B cell (primary cell): ENCODE measurements around the gene BPIFB6. TPM values are rescaled to one million over a fixed set of nuclear protein-coding genes. Genes with fewer than 3 reads are reported as not detected.

Experiments used
- ATAC-seq: fragments of 200-7000 bp; cut with Tn5 transposase; one replicate; pipeline ENCODE4 v1.10.0; 2021; ENCODE audit warnings: low read depth, mild to moderate bottlenecking, moderate number of reproducible peaks, moderate library complexity
- CTCF ChIA-PET: fragments of 350-600 bp; sonication (Branson Sonifier 250); formaldehyde crosslinking; loops from one replicate; lab custom pipeline; 2021; ENCODE audit warnings: antibody characterized with exemption, inconsistent platforms; lab: Charles Lee
- POLR2A ChIA-PET: fragments of 350-600 bp; sonication (Branson Sonifier 250); formaldehyde crosslinking; loops from one replicate; lab custom pipeline; 2021; ENCODE audit warnings: antibody characterized with exemption; lab: Charles Lee
- DNase-seq: peaks from one replicate; pipeline ENCODE4 v3.0.0; 2013
- H2AFZ ChIP-seq: 2 replicates; pipeline ENCODE4 v1.6.1; 2012; ENCODE audit warnings: mild to moderate bottlenecking, low read depth, low read length; ENCODE audit not compliant: insufficient read depth, poor library complexity, severe bottlenecking
- H3K27ac ChIP-seq, 2 donors: 1 replicate in 1 of 2; 2 replicates in 1 of 2; pipeline ENCODE4 v1.5.1; 2012 to 2013; ENCODE audit warnings: low read length in 2 of 2, mild to moderate bottlenecking in 2 of 2, moderate library complexity in 1 of 2
- H3K27me3 ChIP-seq, 4 experiments: fragments of 200-600 bp in 1 of 4; sonication (generic) in 1 of 4; replicated peaks in 1 of 4; 1 replicate in 2 of 4; 2 replicates in 2 of 4; pipeline versions ENCODE4 v1.6.1 to v1.7.0; 2013 to 2016; ENCODE audit warnings: low read length in 3 of 4, mild to moderate bottlenecking in 2 of 4, mixed read lengths in 1 of 4, moderate library complexity in 1 of 4; ENCODE audit not compliant: insufficient read depth in 4 of 4, control insufficient read depth in 3 of 4; ENCODE audit errors: control extremely low read depth in 1 of 4
- H3K36me3 ChIP-seq, 2 experiments: replicated peaks in 1 of 2; 1 replicate in 1 of 2; 2 replicates in 1 of 2; pipeline versions ENCODE4 v1.6.1 to v1.7.1; 2013; ENCODE audit warnings: low read length in 1 of 2; ENCODE audit not compliant: insufficient read depth in 2 of 2, control insufficient read depth in 1 of 2; ENCODE audit errors: control extremely low read depth in 1 of 2, extremely low read depth in 1 of 2
- H3K4me1 ChIP-seq, 2 donors: fragments of 200-600 bp in 1 of 2; sonication (generic) in 1 of 2; 1 replicate in 1 of 2; 2 replicates in 1 of 2; pipeline versions ENCODE4 v1.5.1 to v1.6.1; 2013 to 2017; ENCODE audit warnings: low read length in 2 of 2; ENCODE audit not compliant: control insufficient read depth in 2 of 2, insufficient read depth in 2 of 2
- H3K4me2 ChIP-seq: replicated peaks from 2 replicates; pipeline ENCODE3; 2012; ENCODE audit warnings: mild to moderate bottlenecking, low read depth, low read length; ENCODE audit not compliant: poor library complexity, severe bottlenecking
- H3K4me3 ChIP-seq, 5 experiments: fragments of 200-600 bp in 1 of 5; sonication (generic) in 1 of 5; 1 replicate in 3 of 5; 2 replicates in 2 of 5; pipeline versions ENCODE4 v1.5.1 to v1.7.0; 2011 to 2016; ENCODE audit warnings: low read length in 4 of 5, mild to moderate bottlenecking in 4 of 5, low read depth in 2 of 5, control low read depth in 1 of 5, moderate library complexity in 1 of 5; ENCODE audit not compliant: insufficient read depth in 1 of 5; ENCODE audit errors: control extremely low read depth in 1 of 5, extremely low read depth in 1 of 5
- H3K79me2 ChIP-seq: fragments of 200-600 bp; sonication (generic); one replicate; pipeline ENCODE4 v1.6.0; 2016; ENCODE audit warnings: low read length; ENCODE audit not compliant: control insufficient read depth, insufficient read depth
- H3K9ac ChIP-seq: fragments of 200-600 bp; sonication (generic); 2 replicates; pipeline ENCODE4 v1.6.1; 2017; ENCODE audit warnings: mild to moderate bottlenecking, low read length, moderate library complexity
- H3K9me3 ChIP-seq, 3 donors: one replicate each; pipeline versions ENCODE4 v1.6.1 to v1.7.1; 2013; ENCODE audit warnings: low read length in 2 of 3; ENCODE audit not compliant: control insufficient read depth in 2 of 3, insufficient read depth in 1 of 3; ENCODE audit errors: control extremely low read depth in 1 of 3
- H4K20me1 ChIP-seq: 2 replicates; pipeline ENCODE4 v1.6.0; 2012; ENCODE audit warnings: mild to moderate bottlenecking, low read length; ENCODE audit not compliant: insufficient read depth, control insufficient read depth, poor library complexity, severe bottlenecking
- H3K27ac Mint-ChIP-seq: one replicate; pipeline ENCODE4 v1.8.0; 2021; ENCODE audit warnings: mixed read lengths
- H3K27me3 Mint-ChIP-seq: one replicate; pipeline ENCODE4 v1.8.0; 2021; ENCODE audit warnings: mixed read lengths
- H3K4me1 Mint-ChIP-seq: one replicate; pipeline ENCODE4 v1.8.0; 2021; ENCODE audit warnings: mixed read lengths
- H3K4me3 Mint-ChIP-seq: one replicate; pipeline ENCODE4 v1.8.0; 2021; ENCODE audit warnings: mixed read lengths
- H3K9me3 Mint-ChIP-seq: one replicate; pipeline ENCODE4 v1.8.0; 2022; ENCODE audit warnings: mixed read lengths; ENCODE audit not compliant: insufficient read depth
- CTCF ChIP-seq: fragments of 200-600 bp; IDR thresholded peaks from one replicate; pipeline ENCODE4 v1.8.0; 2022; ENCODE audit warnings: antibody characterized with exemption, mild to moderate bottlenecking
- EZH2 ChIP-seq: IDR thresholded peaks from 2 replicates; pipeline ENCODE4 v1.6.1; 2012; ENCODE audit warnings: borderline replicate concordance, low read depth, mild to moderate bottlenecking, moderate library complexity, low read length; ENCODE audit not compliant: insufficient read depth, poor library complexity, severe bottlenecking
- WGBS: methylation state at CpG from one replicate; pipeline ENCODE4 v1.1.5; 2013; ENCODE audit warnings: missing lambda C conversion rate; ENCODE audit not compliant: insufficient coverage; 5-methylcytosine and 5-hydroxymethylcytosine counted together
- intact Hi-C: fragments of 100-400 bp; cut with micrococcal nuclease; formaldehyde crosslinking; loops from one replicate; pipeline ENCODE4 v1.10.0; 2022
- polyA plus RNA-seq: library from polyadenylated mRNA; depleted of rRNA; stranded (reverse); fragments of >200 nt; gene quantifications from 2 replicates; pipeline ENCODE4 v1.2.3, GENCODE V29; 2012
- total RNA-seq, 2 donors: library from RNA; stranded (reverse); fragments of 120-200 nt in 1 of 2; gene quantifications; 1 replicate in 1 of 2; 2 replicates in 1 of 2; pipeline versions ENCODE4 v1.2.3 to v1.2.4, GENCODE V29; 2013 to 2022

Gene BPIFB6
- total and polyA plus RNA-seq, 2 donors (not counting 1 experiment from before 2014, with no cell fraction given): not detected

DNA sequence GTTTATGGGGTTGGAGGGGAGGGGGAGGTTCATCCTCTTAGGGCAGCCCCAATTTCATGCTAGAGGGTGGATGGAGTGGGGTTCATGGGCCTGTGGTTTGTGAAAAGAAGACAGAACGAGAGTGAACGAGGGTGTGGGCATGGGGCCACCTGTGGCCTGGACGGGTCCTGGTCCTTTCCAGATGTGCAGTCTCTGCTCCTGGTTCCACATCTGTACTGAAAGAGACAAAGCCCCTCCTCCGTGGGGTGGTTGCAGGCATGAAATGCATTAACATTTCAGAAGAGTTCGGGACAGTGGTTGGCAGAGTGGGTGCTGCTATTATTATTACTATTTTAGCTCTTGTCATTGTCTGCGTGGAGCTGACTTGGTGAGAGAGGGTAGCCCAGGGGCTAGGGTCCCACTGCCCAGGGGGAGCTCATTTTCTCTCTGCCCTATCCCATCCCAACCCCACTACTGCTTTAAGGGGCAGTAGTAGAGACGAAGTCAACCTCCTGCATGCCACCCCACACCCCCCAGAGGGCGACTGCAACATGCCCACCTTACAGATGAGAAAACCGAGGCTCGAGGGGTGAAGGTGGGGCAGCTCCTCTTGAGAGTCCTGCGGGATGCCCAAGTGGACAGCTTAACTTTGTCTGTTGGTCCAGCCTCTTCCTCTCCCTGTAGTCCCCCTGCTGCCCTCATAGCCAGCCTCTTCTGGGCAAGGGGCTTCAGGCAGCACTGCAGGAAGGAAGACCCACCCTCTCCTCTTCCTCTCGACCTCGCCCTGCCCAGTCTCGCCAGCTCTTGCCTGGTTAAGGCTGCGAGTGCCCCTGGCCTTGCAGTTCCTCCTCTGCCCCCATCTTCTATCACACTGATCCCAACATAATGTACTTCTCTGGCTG lies 15.5 kb upstream of the BPIFB6 start:
- intact Hi-C loops: no loop called here
- ATAC-seq (no peak), DNase-seq (no peak)
- no peak for TF ChIP-seq CTCF
- no peak for TF ChIP-seq EZH2
- H3K4me3 ChIP-seq: no peak overlapping the region
- Mint-ChIP-seq H3K4me3 (no peak overlapping the region), H3K4me1 (no peaks in the 10 kb centered on the region), H3K27ac (no peak overlapping the region), H3K27me3 (peaks cover 9% of the 10 kb centered on the region), H3K9me3 (no peaks in the 10 kb centered on the region)
- no peak overlapping the region for H3K4me2 ChIP-seq
- H3K9ac ChIP-seq: no peak overlapping the region
- H3K36me3 ChIP-seq: no peaks in the 10 kb centered on the region
- H3K9me3 ChIP-seq: peaks cover 0 to 4% (median 0%) of the 10 kb centered on the region in 3 donors
- H3K27me3 ChIP-seq: no peaks in the 10 kb centered on the region
- WGBS: 74% methylated on average over 11 of the region's 15 CpGs
- no peaks in the 10 kb centered on the region for H3K4me1 ChIP-seq
- no peaks in the 10 kb centered on the region for H4K20me1 ChIP-seq
- H3K79me2 ChIP-seq: no peaks in the 10 kb centered on the region
- ChIA-PET CTCF (no interaction called here), POLR2A (no interaction called here)
- no peak overlapping the region for H3K27ac ChIP-seq
- no peak overlapping the region for H2AFZ ChIP-seq

DNA sequence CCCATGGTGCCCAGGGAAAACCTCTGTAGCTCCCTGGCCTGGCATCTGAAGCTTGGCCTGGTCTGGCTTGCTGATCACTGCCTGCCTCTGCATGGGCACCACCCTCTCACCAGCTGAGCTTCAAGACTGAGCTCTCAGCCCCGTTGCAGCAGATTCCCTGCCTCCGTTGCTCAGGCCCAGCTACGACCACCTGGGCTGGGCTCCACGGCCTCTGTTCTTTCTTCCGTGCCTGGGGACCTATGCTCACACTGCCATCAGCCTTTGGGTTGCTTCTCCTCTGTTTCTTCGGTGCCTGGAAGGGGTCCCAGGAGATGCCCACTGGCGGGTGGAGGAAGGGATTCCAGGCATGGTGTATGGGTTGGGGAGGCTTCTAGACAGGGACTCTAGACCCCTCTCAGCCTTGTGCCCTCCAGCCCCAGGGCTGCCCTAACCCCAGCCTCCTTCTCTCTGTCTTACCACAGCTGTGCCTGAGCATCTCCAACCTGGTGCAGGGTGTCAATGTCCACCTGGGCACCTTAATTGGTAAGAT lies 14.8 kb upstream of the BPIFB6 start:
- Histone ChIP-seq H4K20me1 (no peaks in the 10 kb centered on the region), H3K4me2 (no peak overlapping the region), H3K4me3 (no peak overlapping the region), H3K27me3 (no peaks in the 10 kb centered on the region), H3K36me3 (no peaks in the 10 kb centered on the region), H3K9ac (no peak overlapping the region), H3K4me1 (no peaks in the 10 kb centered on the region), H2AFZ (no peak overlapping the region), H3K9me3 (peaks cover 0 to 4% (median 0%) of the 10 kb centered on the region in 3 donors), H3K27ac (no peak overlapping the region), H3K79me2 (no peaks in the 10 kb centered on the region)
- CTCF ChIA-PET: no interaction called here
- no peak for TF ChIP-seq EZH2
- no peak for TF ChIP-seq CTCF
- ATAC-seq: no peak
- peaks cover 9% of the 10 kb centered on the region for H3K27me3 Mint-ChIP-seq
- H3K4me3 Mint-ChIP-seq: no peak overlapping the region
- POLR2A ChIA-PET: no interaction called here
- no peak for DNase-seq
- H3K27ac Mint-ChIP-seq: no peak overlapping the region
- WGBS: 86% methylated on average over 5 of the region's 7 CpGs
- no peaks in the 10 kb centered on the region for H3K9me3 Mint-ChIP-seq
- intact Hi-C loops: no loop called here
- H3K4me1 Mint-ChIP-seq: no peaks in the 10 kb centered on the region
